Measurements from ENCODE around the gene MT1M. TPM values are rescaled to one million over a fixed set of nuclear protein-coding genes. Genes with fewer than 3 reads are reported as not detected.
"Not testable (repeated sequence)": the region's sequence is repeated elsewhere in the genome, so short reads cannot be mapped to it uniquely, and the experiment has no call there.

Gene MT1M
- total and polyA plus RNA-seq, 10 of the 15 experiments (the other 5 are each of a cell fraction or from before 2014, with no cell fraction given) = not detected

DNA sequence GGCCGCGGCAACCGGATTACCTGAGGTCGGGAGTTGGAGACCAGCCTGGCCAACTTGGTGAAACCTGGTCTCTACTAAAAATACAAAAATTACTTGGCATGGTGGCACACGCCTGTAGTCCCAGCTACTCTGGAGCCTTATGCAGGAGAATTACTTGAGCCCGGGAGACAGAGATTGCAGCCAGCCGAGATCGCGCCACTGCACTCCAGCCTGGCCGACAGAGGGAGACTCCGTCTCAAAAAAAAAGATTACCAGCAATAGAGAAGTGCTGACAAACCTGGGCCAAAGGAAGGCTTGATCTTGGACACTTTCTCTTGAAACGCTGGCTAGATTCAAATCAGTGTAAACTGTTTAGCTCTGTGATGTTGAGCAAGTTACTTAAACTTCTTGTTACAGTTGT is 41.5 kb downstream of the MT1M start (continued):
- TF ChIP-seq, protein P1, sequence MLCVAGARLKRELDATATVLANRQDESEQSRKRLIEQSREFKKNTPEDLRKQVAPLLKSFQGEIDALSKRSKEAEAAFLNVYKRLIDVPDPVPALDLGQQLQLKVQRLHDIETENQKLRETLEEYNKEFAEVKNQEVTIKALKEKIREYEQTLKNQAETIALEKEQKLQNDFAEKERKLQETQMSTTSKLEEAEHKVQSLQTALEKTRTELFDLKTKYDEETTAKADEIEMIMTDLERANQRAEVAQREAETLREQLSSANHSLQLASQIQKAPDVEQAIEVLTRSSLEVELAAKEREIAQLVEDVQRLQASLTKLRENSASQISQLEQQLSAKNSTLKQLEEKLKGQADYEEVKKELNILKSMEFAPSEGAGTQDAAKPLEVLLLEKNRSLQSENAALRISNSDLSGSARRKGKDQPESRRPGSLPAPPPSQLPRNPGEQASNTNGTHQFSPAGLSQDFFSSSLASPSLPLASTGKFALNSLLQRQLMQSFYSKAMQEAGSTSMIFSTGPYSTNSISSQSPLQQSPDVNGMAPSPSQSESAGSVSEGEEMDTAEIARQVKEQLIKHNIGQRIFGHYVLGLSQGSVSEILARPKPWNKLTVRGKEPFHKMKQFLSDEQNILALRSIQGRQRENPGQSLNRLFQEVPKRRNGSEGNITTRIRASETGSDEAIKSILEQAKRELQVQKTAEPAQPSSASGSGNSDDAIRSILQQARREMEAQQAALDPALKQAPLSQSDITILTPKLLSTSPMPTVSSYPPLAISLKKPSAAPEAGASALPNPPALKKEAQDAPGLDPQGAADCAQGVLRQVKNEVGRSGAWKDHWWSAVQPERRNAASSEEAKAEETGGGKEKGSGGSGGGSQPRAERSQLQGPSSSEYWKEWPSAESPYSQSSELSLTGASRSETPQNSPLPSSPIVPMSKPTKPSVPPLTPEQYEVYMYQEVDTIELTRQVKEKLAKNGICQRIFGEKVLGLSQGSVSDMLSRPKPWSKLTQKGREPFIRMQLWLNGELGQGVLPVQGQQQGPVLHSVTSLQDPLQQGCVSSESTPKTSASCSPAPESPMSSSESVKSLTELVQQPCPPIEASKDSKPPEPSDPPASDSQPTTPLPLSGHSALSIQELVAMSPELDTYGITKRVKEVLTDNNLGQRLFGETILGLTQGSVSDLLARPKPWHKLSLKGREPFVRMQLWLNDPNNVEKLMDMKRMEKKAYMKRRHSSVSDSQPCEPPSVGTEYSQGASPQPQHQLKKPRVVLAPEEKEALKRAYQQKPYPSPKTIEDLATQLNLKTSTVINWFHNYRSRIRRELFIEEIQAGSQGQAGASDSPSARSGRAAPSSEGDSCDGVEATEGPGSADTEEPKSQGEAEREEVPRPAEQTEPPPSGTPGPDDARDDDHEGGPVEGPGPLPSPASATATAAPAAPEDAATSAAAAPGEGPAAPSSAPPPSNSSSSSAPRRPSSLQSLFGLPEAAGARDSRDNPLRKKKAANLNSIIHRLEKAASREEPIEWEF (IDR thresholded peaks at IDR 0.05; ENCODE audit: insufficient replicate concordance, low read depth, low read length) = no peak
- TF ChIP-seq, protein P2, sequence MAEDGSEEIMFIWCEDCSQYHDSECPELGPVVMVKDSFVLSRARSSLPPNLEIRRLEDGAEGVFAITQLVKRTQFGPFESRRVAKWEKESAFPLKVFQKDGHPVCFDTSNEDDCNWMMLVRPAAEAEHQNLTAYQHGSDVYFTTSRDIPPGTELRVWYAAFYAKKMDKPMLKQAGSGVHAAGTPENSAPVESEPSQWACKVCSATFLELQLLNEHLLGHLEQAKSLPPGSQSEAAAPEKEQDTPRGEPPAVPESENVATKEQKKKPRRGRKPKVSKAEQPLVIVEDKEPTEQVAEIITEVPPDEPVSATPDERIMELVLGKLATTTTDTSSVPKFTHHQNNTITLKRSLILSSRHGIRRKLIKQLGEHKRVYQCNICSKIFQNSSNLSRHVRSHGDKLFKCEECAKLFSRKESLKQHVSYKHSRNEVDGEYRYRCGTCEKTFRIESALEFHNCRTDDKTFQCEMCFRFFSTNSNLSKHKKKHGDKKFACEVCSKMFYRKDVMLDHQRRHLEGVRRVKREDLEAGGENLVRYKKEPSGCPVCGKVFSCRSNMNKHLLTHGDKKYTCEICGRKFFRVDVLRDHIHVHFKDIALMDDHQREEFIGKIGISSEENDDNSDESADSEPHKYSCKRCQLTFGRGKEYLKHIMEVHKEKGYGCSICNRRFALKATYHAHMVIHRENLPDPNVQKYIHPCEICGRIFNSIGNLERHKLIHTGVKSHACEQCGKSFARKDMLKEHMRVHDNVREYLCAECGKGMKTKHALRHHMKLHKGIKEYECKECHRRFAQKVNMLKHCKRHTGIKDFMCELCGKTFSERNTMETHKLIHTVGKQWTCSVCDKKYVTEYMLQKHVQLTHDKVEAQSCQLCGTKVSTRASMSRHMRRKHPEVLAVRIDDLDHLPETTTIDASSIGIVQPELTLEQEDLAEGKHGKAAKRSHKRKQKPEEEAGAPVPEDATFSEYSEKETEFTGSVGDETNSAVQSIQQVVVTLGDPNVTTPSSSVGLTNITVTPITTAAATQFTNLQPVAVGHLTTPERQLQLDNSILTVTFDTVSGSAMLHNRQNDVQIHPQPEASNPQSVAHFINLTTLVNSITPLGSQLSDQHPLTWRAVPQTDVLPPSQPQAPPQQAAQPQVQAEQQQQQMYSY (CRISPR knock-in tag; IDR thresholded peaks at IDR 0.05) = no peak
- TF ChIP-seq KDM1A (IDR thresholded peaks at IDR 0.05; ENCODE audit: borderline replicate concordance) (no peak), CBX5 (IDR thresholded peaks at IDR 0.05; ENCODE audit: low read depth) (no peak), SP1 (IDR thresholded peaks at IDR 0.05; ENCODE audit: low read depth, low read length) (no peak)
- TF ChIP-seq, protein P3, sequence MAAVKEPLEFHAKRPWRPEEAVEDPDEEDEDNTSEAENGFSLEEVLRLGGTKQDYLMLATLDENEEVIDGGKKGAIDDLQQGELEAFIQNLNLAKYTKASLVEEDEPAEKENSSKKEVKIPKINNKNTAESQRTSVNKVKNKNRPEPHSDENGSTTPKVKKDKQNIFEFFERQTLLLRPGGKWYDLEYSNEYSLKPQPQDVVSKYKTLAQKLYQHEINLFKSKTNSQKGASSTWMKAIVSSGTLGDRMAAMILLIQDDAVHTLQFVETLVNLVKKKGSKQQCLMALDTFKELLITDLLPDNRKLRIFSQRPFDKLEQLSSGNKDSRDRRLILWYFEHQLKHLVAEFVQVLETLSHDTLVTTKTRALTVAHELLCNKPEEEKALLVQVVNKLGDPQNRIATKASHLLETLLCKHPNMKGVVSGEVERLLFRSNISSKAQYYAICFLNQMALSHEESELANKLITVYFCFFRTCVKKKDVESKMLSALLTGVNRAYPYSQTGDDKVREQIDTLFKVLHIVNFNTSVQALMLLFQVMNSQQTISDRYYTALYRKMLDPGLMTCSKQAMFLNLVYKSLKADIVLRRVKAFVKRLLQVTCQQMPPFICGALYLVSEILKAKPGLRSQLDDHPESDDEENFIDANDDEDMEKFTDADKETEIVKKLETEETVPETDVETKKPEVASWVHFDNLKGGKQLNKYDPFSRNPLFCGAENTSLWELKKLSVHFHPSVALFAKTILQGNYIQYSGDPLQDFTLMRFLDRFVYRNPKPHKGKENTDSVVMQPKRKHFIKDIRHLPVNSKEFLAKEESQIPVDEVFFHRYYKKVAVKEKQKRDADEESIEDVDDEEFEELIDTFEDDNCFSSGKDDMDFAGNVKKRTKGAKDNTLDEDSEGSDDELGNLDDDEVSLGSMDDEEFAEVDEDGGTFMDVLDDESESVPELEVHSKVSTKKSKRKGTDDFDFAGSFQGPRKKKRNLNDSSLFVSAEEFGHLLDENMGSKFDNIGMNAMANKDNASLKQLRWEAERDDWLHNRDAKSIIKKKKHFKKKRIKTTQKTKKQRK (IDR thresholded peaks at IDR 0.05; ENCODE audit: low read depth, low read length) = no peak

DNA sequence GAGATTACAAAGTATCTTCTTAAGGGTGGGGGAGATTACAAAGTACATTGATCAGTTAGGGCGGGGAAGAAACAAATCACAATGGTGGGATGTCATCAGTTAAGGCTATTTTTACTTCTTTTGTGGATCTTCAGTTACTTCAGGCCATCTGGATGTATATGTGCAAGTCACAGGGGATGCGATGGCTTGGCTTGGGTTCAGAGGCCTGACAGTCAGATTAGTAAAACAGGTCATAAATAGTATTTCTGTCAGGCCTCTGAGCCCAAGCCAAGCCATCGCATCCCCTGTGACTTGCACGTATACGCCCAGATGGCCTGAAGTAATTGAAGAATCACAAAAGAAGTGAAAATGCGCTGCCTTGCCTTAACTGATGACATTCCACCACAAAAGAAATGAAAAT is 42.1 kb downstream of the MT1M start:
- CTCF ChIA-PET = interaction anchor here (2.6 kb wide), 1 partner anchor 27 kb away, joined by 28 read pairs; no protein-coding TSS in a partner anchor
- H3K9ac ChIP-seq (ENCODE audit: control insufficient read depth, insufficient read depth, low read length); POLR2A ChIA-PET; H3K27ac ChIP-seq (ENCODE audit: control insufficient read depth, insufficient read depth); FAIRE-seq; H3K4me2 ChIP-seq (ENCODE audit: control insufficient read depth, insufficient read depth); H3K36me3 ChIP-seq (ENCODE audit: control insufficient read depth in 2 of 2, insufficient read depth in 2 of 2, low read length in 1 of 2); H3K4me3 ChIP-seq; in situ Hi-C loops (cut with MboI); H2AFZ ChIP-seq (ENCODE audit: control insufficient read depth, low read depth, low read length); H3K9me3 ChIP-seq (replicated peaks; ENCODE audit: control insufficient read depth, insufficient read depth, low read length); H3K4me1 ChIP-seq (ENCODE audit: control insufficient read depth, insufficient read depth, low read length); H4K20me1 ChIP-seq (ENCODE audit: control insufficient read depth, insufficient read depth); BruUV-seq (replicated peaks); H3K79me2 ChIP-seq (ENCODE audit: control insufficient read depth, insufficient read depth, low read length); ATAC-seq; DNase-seq (ENCODE audit: low read depth, low spot score): not testable (repeated sequence)
- RAD21 ChIA-PET (ENCODE audit: unreplicated experiment) = interaction anchor here (1.1 to 2.1 kb wide), 2 partner anchors 8 to 27 kb away, joined by 3 to 10 read pairs; partner anchors contain the start of gene MT1X
- SMC1A ChIA-PET (ENCODE audit: uncharacterized antibody, unreplicated experiment) = interaction anchor here (1.2 to 1.5 kb wide), 2 partner anchors 9 to 28 kb away, joined by 3 to 7 read pairs; no protein-coding TSS in a partner anchor
- WGBS (ENCODE audit: insufficient coverage, insufficient replicate concordance, low lambda C conversion rate, missing lambda C conversion rate) = 64% methylated on average over 6 of the region's 6 CpGs
- intact Hi-C loops (cut with micrococcal nuclease; ENCODE audit: unreplicated experiment) = loop anchor here (1.0 kb wide), 1 partner anchor 28 kb away; no protein-coding TSS in a partner anchor
- peaks cover 9 to 11% of the 10 kb centered on the region in 2 experiments for H3K27me3 ChIP-seq (replicated peaks in 1 of 2; ENCODE audit: control insufficient read depth in 2 of 2, insufficient read depth in 2 of 2, low read length in 1 of 2)
